ENCODE data around the gene MEF2A. TPM values are rescaled to one million over a fixed set of nuclear protein-coding genes. Genes with fewer than 3 reads are reported as not detected.

The MEF2A gene
- total RNA-seq, 1 donor from 2014 or later, result 88.3 TPM

GRCh38 chr15:99554880-99555488 is 10.8 kb upstream of the MEF2A start:
- intact Hi-C loops (cut with micrococcal nuclease), result no loop called here
- Mint-ChIP-seq H3K9me3 (no peaks in the 10 kb centered on the region), H3K27me3 (no peaks in the 10 kb centered on the region), H3K4me3 (no peak overlapping the region), H3K4me1 (peaks cover 40% of the 10 kb centered on the region), H3K27ac (no peak overlapping the region), H3K36me3 (ENCODE audit: low read depth) (no peaks in the 10 kb centered on the region)
- DNase-seq (no peak), ATAC-seq (ENCODE audit: low read depth) (no peak)
- POLR2A ChIA-PET, result interaction anchor here (1.2 to 1.9 kb wide), 2 partner anchors 12 to 42 kb away, joined by 3 to 12 read pairs; no protein-coding TSS in a partner anchor
- CTCF ChIA-PET, result no interaction called here
- TF ChIP-seq CTCF (IDR thresholded peaks at IDR 0.05), result no peak

DNA sequence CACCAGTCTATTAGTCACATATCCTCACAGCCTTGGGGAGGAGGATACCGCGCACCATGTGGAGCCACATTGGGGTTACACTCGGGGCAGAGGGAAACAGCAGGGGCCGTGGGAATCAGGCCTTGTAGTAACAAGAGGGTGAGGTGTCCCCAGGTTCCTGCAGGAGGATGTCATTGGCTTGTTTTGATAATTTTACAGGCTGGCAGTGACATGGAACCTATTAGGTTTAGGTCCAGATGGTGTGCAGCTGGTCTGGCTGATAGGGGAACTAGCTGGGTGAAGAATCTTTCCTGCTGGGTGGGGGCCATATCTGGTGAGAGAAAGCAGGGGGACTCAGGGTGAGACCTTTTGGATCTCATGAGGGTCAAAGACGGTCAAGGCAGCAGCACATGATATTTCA is 9.8 kb upstream of the MEF2A start:
- CTCF ChIA-PET, result interaction anchor here (0.8 kb wide), 1 partner anchor 148 kb away, joined by 5 read pairs; no protein-coding TSS in a partner anchor
- no peak for TF ChIP-seq CTCF (IDR thresholded peaks at IDR 0.05)
- intact Hi-C loops (cut with micrococcal nuclease), result loop anchor here (1.0 kb wide), 1 partner anchor 8 kb away; no protein-coding TSS in a partner anchor
- ATAC-seq (ENCODE audit: low read depth), result peak; percentile 82
- Mint-ChIP-seq H3K4me1 (peaks cover 37% of the 10 kb centered on the region), H3K36me3 (ENCODE audit: low read depth) (no peaks in the 10 kb centered on the region), H3K27ac (peak overlapping the region; percentile 73), H3K27me3 (no peaks in the 10 kb centered on the region), H3K9me3 (no peaks in the 10 kb centered on the region), H3K4me3 (no peak overlapping the region)
- no peak for DNase-seq
- POLR2A ChIA-PET, result interaction anchor here (0.9 to 2.3 kb wide), 5 partner anchors 9 to 52 kb away, joined by 3 to 12 read pairs (median 5); no protein-coding TSS in a partner anchor

DNA sequence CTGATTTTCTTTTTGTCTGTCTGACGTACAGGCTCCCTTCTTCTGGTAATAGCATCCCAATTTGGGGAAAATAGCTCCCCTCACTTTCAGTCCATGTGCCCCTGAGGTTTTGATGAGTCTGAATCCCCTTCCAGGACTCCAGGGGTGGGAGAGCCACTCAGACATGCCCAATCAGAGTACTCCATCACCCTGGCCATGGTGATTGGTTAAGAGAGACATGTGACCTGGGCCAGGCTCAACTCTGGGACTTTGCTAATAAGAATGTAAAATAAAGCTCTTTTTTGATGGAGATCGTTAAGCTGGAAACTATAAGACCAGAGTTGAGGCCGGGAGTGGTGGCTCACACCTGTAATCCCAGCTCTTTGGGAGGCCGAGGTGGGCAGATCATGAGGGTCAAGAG is 9.2 kb upstream of the MEF2A start:
- no peak overlapping the region for H3K4me3 Mint-ChIP-seq
- no peak for TF ChIP-seq CTCF (IDR thresholded peaks at IDR 0.05)
- intact Hi-C loops (cut with micrococcal nuclease), result loop anchor here (1.0 kb wide), 1 partner anchor 8 kb away; no protein-coding TSS in a partner anchor
- H3K9me3 Mint-ChIP-seq, result no peaks in the 10 kb centered on the region
- H3K36me3 Mint-ChIP-seq (ENCODE audit: low read depth), result no peaks in the 10 kb centered on the region
- peak overlapping the region; percentile 73 for H3K27ac Mint-ChIP-seq
- peaks cover 34% of the 10 kb centered on the region for H3K4me1 Mint-ChIP-seq
- ChIA-PET POLR2A (interaction anchor here (0.7 to 2.3 kb wide), 6 partner anchors 8 to 177 kb away, joined by 3 to 12 read pairs (median 6); partner anchors contain the start of gene LYSMD4), CTCF (interaction anchor here (0.8 to 0.9 kb wide), 2 partner anchors 148 kb away, joined by 3 to 5 read pairs; no protein-coding TSS in a partner anchor)
- DNase-seq (no peak), ATAC-seq (ENCODE audit: low read depth) (no peak)
- no peaks in the 10 kb centered on the region for H3K27me3 Mint-ChIP-seq

GRCh38 chr15:99558084-99558483 is 7.7 kb upstream of the MEF2A start:
- CTCF ChIA-PET, result no interaction called here
- no peak for TF ChIP-seq CTCF (IDR thresholded peaks at IDR 0.05)
- no peak for DNase-seq
- no peak overlapping the region for H3K4me3 Mint-ChIP-seq
- no peak overlapping the region for H3K27ac Mint-ChIP-seq
- no peak for ATAC-seq (ENCODE audit: low read depth)
- no peaks in the 10 kb centered on the region for H3K36me3 Mint-ChIP-seq (ENCODE audit: low read depth)
- peaks cover 33% of the 10 kb centered on the region for H3K4me1 Mint-ChIP-seq
- H3K27me3 Mint-ChIP-seq, result no peaks in the 10 kb centered on the region
- POLR2A ChIA-PET, result interaction anchor here (2.3 kb wide), 1 partner anchor 54 kb away, joined by 5 read pairs; no protein-coding TSS in a partner anchor
- intact Hi-C loops (cut with micrococcal nuclease), result no loop called here
- no peaks in the 10 kb centered on the region for H3K9me3 Mint-ChIP-seq

- POLR2A ChIA-PET, result interaction anchor here (0.7 kb wide), 1 partner anchor 17 kb away, joined by 3 read pairs; no protein-coding TSS in a partner anchor
- no peak overlapping the region for H3K27ac Mint-ChIP-seq
- no peak for ATAC-seq (ENCODE audit: low read depth)
- peaks cover 37% of the 10 kb centered on the region for H3K4me1 Mint-ChIP-seq
- no peaks in the 10 kb centered on the region for H3K27me3 Mint-ChIP-seq
- CTCF ChIA-PET, result no interaction called here
- intact Hi-C loops (cut with micrococcal nuclease), result no loop called here
- no peaks in the 10 kb centered on the region for H3K9me3 Mint-ChIP-seq
- H3K4me3 Mint-ChIP-seq, result no peak overlapping the region
- H3K36me3 Mint-ChIP-seq (ENCODE audit: low read depth), result no peaks in the 10 kb centered on the region
- DNase-seq, result no peak
- TF ChIP-seq CTCF (IDR thresholded peaks at IDR 0.05), result no peak
Measured at GRCh38 chr15:99558571-99558970, 7.2 kb upstream of the MEF2A start.

Measured in activated B cell treated with CpG ODN at 0.5 μM for 24 hours (primary cell).